Stimulated activated CD8-positive, alpha-beta memory T cell treated with anti-CD3 and anti-CD28 coated beads, Interleukin-12 subunit alpha, Interleukin-12 subunit beta, amount 100 ng/mL, for 1 hour (primary cell): Measurements from ENCODE around the gene MCM10.
"Not testable (repeated sequence)": the region's sequence is repeated elsewhere in the genome, so short reads cannot be mapped to it uniquely, and the experiment has no call there.

ENCODE experiments used
- DNase-seq: peaks from one replicate; pipeline ENCODE4 v3.0.0-alpha.2; 2020; ENCODE audit warnings: low read depth

Gene MCM10

GRCh38 chr10:13160934-13161856 is at the start of gene MCM10:
TSS of gene MCM10 (plus strand) at chr10:13161558. CDS start at chr10:13164203, 2,645 bp downstream.
- peak; percentile 95 for DNase-seq

- no peak for DNase-seq
These were observed 47.8 kb upstream of the MCM10 start for GRCh38 chr10:13113544-13113943.

DNA sequence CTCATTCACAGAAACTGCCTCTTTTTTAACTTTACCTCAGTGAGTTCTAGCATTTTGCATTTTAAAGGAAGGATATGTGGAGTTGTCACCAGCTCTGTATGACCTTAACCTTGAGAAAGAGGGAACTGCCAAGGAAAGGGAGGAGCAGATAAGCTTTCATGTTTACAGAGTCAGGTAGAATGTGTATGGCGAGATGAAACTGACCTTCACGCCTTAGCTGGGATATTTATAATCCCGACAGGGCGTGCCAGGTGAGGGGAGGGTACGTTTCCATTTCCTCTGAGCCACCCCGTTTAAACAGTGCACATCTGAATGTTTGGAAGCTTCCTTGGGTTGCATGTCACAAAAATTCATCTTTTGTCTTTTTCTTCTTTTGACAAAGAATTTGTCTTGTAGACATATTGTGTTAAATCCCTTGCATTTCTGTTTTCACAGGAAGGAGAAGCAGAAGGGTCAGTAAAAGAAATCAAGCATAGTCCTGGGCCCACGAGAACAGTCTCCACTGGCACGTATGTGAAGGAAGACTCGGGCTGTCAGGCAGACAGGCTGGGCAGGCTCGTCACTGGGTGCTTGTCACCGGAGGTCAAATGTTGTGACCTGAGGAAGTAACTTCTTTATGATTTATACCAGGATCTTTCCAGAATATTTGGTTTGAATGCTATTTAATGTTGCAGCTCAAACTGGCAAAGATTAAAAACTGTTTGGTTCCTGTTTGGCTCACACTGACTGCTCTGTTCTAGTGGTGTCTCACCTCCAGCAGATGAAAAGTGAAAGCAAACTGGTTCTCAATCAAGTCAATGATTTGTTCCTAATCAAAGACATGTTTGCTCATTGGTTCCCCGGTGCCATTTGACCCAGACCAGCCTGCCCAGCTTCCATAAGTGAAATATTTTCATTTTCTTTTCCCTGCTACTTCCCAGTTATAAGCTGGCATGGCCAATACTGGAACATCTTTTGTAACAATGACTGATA is 45.2 kb upstream of the MCM10 start:
- DNase-seq = no peak

GRCh38 chr10:13117841-13118783 is 43.2 kb upstream of the MCM10 start:
- no peak for DNase-seq

DNA sequence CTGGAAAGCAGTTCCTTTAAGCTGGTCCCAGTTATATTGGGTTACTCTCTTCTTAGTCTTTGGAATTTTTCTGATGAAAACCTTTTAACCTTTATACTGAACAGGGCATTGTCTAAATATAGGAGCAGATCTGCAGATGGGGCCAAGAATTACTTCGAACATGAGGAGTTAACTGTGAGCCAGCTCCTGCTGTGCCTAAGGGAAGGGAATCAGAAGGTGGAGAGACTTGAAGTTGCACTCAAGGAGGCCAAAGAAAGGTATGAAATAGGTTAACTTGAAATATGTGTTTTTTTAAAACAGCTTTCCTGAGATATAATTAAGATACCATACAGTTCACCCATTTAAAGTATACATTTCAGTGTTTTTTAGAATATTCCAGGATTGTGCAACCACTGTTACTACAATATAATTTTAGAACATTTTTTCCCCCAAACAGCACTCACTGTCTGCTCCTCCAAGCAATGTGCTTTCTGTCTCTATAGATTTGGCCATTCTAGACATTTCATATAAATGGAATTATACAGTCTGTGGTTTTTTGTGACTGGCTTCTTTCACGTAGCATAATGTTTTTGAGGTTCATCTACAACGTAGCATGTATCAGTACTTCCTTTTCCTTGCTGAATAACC is 42.5 kb upstream of the MCM10 start:
- no peak for DNase-seq

- no peak for DNase-seq
These were observed 40.4 kb upstream of the MCM10 start for GRCh38 chr10:13120786-13121499.

- DNase-seq = no peak
These were observed 39.9 kb upstream of the MCM10 start for GRCh38 chr10:13121500-13121854.

DNA sequence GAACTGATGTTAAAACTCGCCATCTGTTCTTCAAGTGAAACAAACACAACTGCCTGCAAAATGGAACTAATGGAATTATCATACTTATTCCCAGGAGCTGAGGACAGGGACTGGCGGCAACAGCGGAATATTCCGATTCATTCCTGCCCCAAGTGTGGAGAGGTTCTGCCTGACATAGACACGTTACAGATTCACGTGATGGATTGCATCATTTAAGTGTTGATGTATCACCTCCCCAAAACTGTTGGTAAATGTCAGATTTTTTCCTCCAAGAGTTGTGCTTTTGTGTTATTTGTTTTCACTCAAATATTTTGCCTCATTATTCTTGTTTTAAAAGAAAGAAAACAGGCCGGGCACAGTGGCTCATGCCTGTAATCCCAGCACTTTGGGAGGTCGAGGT is 24.7 kb upstream of the MCM10 start:
- DNase-seq = no peak

- DNase-seq = no peak
These were observed 22.2 kb upstream of the MCM10 start for GRCh38 chr10:13139150-13139549.

GRCh38 chr10:13139676-13140075 is 21.7 kb upstream of the MCM10 start:
- no peak for DNase-seq

DNA sequence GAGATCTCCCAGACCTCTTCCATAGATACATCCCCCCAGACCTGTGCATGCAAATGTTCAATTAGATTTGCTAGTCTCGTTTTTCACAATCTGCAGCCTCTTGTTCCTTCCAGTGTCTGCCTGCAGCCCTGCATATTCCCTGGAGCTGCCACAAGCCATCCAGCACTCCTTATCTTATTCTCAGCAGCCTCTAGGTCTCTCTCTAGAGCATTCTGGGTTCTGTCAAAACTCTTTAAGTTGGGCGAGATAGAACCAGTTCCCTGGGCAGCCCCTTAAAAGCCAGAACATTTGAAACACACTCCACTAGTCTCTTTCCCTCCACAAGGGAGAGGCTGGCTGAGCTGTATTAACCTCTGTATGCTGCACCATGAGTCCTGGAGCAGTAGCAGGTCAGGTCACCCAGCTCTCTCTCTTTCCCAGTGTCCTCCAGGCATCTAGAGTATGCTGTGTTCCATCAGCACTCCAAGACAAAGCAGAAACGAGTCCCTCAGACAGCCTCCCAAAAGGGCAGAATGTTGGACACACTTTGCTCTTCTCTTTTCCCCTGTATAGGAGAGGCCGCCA is 20.6 kb upstream of the MCM10 start:
- DNase-seq = no peak

- no peak for DNase-seq
These were observed 17.6 kb upstream of the MCM10 start for GRCh38 chr10:13143766-13144165.

DNA sequence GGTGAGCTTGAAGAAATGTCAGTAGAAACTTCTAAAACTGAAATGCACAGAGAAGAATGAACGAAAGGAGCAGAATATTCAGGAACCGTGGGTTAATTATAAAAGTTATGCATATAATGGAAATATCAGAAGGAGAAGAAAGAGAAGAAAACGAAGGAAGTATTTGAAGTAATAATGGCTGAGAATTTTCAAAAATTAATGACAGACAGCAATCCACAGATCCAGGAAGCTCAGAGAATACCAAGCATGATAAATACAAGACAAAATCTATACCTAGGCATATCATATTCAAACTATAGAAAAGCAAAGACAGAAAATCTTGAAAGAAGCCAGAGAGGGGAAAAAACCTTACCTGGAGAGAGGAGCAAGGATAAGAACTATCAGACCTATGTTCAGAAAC is 16.5 kb upstream of the MCM10 start:
- DNase-seq = no peak

- DNase-seq = no peak
These were observed 15.0 kb upstream of the MCM10 start for GRCh38 chr10:13146379-13146778.

- no peak for DNase-seq
These were observed 14.2 kb upstream of the MCM10 start for GRCh38 chr10:13147161-13147560.

DNA sequence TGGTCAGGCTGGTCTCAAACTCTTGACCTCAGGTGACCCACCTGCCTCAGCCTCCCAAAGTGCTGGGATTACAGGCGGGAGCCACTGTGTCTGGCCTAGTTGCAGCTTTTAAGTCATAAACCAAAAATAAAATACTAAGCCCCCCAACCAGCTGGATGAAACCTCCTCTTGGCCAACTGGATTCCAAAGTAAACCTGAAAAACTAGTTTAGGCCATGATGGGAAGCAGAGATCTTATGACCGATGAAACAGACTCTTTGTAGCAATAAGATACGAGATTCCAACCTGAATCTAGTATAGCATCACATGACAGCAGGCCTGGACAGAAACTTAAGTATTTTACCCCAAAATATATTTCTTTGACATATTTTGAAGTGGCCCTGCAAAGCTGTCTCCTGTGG is 9.1 kb upstream of the MCM10 start:
- no peak for DNase-seq

- not testable (repeated sequence) for DNase-seq
These were observed 5.5 kb upstream of the MCM10 start for GRCh38 chr10:13155860-13156259.

- DNase-seq = no peak
These were observed 3.0 kb upstream of the MCM10 start for GRCh38 chr10:13158401-13158800.

- DNase-seq = no peak
These were observed 506 bp downstream of the MCM10 start for GRCh38 chr10:13161857-13162271.

DNA sequence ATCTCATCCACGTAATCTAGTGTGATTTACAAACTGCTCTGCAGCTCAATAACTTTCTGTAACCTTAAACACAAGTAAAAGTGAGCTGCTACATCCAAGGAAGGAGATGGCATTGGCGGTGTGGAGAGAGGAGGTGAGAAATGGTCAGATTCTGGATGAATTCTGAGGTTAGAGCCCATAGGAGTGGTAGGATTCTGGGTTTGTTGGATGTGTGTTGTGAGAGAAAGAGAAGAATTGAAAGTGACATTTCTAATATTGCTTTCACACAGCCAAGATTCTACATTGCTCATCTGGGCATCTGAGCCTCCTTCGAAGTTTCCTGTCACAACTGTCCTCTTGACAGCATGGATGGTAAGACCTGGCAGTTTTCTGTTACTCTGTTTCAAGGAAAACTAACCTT is 2.5 kb downstream of the MCM10 start:
- no peak for DNase-seq
